Activated CD8-positive, alpha-beta T cell treated with anti-CD3 and anti-CD28 coated beads, Interleukin-2, amount 10 ng/mL, durations not matched to agents 7 days and 5 days (primary cell): ENCODE measurements around the gene TOP1. TPM values are rescaled to one million over a fixed set of nuclear protein-coding genes. Genes with fewer than 3 reads are reported as not detected.
"Not testable (repeated sequence)": the region's sequence is repeated elsewhere in the genome, so short reads cannot be mapped to it uniquely, and the experiment has no call there.

Experiments used
- ATAC-seq: fragments of 150-1000 bp; cut with Tn5 transposase; one replicate; pipeline ENCODE4 v1.10.0; 2021; ENCODE audit warnings: moderate library complexity
- CTCF ChIA-PET: fragments of 350-600 bp; sonication (Branson Sonifier 250); formaldehyde crosslinking; loops from one replicate; lab custom pipeline; 2021; ENCODE audit warnings: antibody characterized with exemption; lab: Charles Lee
- POLR2A ChIA-PET: fragments of 350-600 bp; sonication (Branson Sonifier 250); formaldehyde crosslinking; loops from one replicate; lab custom pipeline; 2021; ENCODE audit warnings: antibody characterized with exemption; lab: Charles Lee
- DNase-seq: peaks from one replicate; pipeline ENCODE4 v3.0.0-alpha.2; 2020
- H3K27ac Mint-ChIP-seq: one replicate; pipeline ENCODE4 v1.8.0; 2021; ENCODE audit warnings: mild to moderate bottlenecking, mixed read lengths
- H3K27me3 Mint-ChIP-seq: one replicate; pipeline ENCODE4 v1.8.0; 2021; ENCODE audit warnings: low read depth, mixed read lengths
- H3K36me3 Mint-ChIP-seq: one replicate; pipeline ENCODE4 v1.8.0; 2021; ENCODE audit warnings: low read depth, mixed read lengths
- H3K4me1 Mint-ChIP-seq: one replicate; pipeline ENCODE4 v1.8.0; 2021; ENCODE audit warnings: low read depth, mixed read lengths
- H3K4me3 Mint-ChIP-seq: one replicate; pipeline ENCODE4 v1.8.0; 2021; ENCODE audit warnings: mild to moderate bottlenecking, mixed read lengths
- H3K9me3 Mint-ChIP-seq: one replicate; pipeline ENCODE4 v1.8.0; 2022; ENCODE audit warnings: mixed read lengths; ENCODE audit not compliant: insufficient read depth
- total RNA-seq, 2 experiments: library from RNA; stranded (reverse); gene quantifications; one replicate each; pipeline ENCODE4 v1.2.3, GENCODE V29; 2021

The TOP1 gene
- total RNA-seq, 2 experiments from 2014 or later = 89.1 to 91.5 TPM

DNA sequence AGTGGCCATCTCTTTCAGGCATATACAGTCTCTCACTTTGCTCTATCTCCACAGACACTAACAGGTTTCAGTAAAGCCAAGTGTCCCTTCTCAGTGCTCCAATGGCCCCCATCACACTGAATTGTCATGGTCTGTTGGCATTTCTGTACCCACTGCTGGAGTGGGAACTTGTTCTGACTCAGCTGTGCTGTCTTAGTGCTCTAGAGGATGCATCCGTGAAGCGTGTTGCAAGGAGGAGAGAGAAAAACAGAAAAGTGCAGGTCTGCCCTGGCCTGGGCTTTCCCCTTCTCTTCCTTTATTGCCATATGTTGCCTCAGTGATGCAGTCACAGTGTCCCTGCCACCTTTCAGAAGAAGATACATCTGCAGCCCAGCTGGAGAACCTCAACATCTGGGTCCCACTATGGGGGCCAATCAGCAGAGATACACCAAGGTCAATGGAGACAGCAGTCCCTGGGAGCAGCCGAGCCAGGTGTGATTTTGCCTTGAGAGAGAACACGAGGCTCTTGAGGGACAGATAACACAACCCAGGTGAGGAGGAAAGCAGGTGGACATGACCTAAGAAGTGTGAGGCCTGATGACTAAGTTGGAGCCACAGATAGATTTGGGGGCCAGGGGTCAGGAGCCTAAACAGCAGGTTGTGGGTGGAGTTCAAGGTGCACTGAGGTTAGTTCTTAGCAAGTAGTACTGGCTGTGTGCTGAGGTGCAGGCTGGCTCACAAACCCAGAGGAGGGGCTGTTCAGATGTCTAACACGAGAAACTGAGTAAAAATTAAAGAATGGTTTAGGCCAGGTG is 103.2 kb downstream of the TOP1 start:
- ChIA-PET POLR2A (no interaction called here), CTCF (interaction anchor here (5.0 to 16.0 kb wide), 2 partner anchors 23 to 163 kb away, joined by 25 to 347 read pairs; no protein-coding TSS in a partner anchor)
- Mint-ChIP-seq H3K27me3 (no peaks in the 10 kb centered on the region), H3K4me1 (peaks cover 27% of the 10 kb centered on the region), H3K4me3 (no peak overlapping the region), H3K36me3 (peaks cover 16% of the 10 kb centered on the region), H3K9me3 (no peaks in the 10 kb centered on the region), H3K27ac (no peak overlapping the region)
- no peak for ATAC-seq
- DNase-seq = no peak

DNA sequence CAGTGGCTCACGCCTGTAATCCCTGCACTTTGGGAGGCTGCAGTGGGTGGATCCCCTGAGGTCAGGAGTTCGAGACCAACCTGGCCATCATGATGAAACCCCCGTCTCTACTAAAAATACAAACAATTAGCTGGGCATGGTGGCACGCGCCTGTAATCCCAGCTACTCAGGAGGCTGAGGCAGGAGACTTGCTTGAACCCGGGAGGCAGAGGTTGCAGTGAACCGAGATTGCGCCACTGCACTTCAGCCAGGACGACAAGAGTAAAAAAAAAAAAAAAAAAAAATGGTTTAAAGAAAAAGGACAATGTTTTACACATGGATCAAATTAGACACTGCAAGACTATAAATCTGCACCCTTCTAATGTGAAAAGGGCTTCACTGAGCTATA is 103.8 kb downstream of the TOP1 start:
- DNase-seq, H3K9me3 Mint-ChIP-seq, POLR2A ChIA-PET, H3K4me3 Mint-ChIP-seq, ATAC-seq, H3K27me3 Mint-ChIP-seq, H3K27ac Mint-ChIP-seq: not testable (repeated sequence)
- Mint-ChIP-seq H3K4me1 (peaks cover 27% of the 10 kb centered on the region), H3K36me3 (peaks cover 12% of the 10 kb centered on the region)
- CTCF ChIA-PET = interaction anchor here (0.8 to 16.0 kb wide), 6 partner anchors 23 to 208 kb away, joined by 3 to 347 read pairs (median 14); partner anchors contain the start of gene LPIN3

DNA sequence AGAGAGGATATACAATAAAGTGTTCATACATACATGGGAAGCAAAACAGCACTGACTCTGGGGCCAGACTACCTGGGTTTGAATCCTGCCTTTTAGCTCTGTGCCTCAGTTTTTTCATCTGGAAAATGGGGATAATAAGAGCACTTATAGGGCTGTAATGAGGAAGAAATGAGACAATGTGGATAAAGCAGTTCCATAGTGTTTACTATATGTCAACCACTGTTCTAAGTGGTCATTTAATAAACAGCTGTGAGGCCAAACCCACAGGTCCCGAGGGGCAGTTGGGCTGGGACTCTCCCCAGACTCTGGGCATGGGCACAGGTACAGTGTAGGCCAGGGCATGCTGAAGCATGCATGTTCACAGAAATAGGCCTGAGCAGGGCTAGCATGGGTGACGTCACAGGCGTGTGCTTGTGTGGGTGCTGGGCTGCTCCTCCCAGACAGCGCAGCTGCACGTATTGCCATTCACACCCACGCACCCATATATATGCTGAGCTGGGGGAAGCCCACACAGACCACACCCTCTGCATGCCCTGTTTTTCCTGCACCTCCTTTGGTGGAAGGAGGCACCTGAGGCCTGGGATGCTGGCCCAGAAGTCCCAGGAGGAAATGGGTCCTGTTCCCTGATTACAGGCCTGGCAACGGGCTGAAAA is 105.2 kb downstream of the TOP1 start:
- POLR2A ChIA-PET = interaction anchor here (0.7 to 15.3 kb wide), 3 partner anchors 22 to 122 kb away, joined by 4 to 343 read pairs (median 5); no protein-coding TSS in a partner anchor
- Mint-ChIP-seq H3K27me3 (no peaks in the 10 kb centered on the region), H3K9me3 (no peaks in the 10 kb centered on the region), H3K4me3 (no peak overlapping the region), H3K36me3 (peaks cover 13% of the 10 kb centered on the region), H3K4me1 (peaks cover 30% of the 10 kb centered on the region), H3K27ac (no peak overlapping the region)
- CTCF ChIA-PET = interaction anchor here (1.0 to 16.0 kb wide), 25 partner anchors 8 to 246 kb away, joined by 3 to 347 read pairs (median 16); partner anchors contain the start of gene LPIN3
- DNase-seq = peak; percentile 42
- ATAC-seq = no peak

DNA sequence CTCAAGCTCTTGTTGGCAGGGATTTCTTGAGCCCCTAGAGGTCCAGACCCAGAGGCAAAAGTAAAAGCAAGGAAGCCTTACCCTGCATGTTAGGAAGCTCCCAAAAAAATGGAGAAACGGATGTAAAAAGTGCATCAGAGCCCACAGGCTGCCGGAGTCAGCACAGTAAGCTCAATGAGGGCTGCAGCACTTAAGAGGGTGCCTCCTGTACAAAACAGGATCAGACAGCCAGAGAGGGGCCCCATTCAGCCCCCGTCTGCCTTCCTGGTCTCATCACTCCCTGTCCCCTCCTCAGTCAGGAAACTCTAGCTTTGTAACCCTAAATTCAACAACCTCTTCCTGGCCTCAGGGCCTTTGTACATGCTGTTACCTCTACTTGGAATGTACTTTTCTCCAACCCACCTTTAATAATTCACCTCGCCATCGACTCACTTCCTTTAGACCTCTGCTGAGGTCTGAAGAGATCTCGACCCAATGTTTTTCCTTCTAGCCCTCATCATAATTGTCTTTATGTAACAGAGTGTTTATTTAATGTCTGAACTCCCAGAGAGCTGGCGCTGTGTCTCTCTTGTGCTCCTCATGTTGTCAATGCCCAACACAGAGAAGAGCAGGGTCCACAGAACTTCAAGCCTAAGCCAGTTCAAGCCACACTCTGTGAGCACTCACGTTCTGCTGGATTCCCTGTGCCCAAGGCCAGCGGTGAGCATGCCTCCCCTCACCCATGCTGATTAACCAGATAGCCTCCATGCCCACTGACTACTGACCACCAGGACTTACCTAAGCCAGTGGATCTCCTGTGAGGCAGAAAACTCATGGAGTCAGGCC is 106.0 kb downstream of the TOP1 start:
- ATAC-seq = no peak
- CTCF ChIA-PET = interaction anchor here (0.5 to 16.0 kb wide), 56 partner anchors 9 to 294 kb away, joined by 3 to 347 read pairs (median 6); partner anchors contain the start of genes LPIN3 and ZHX3
- H3K4me3 Mint-ChIP-seq = no peak overlapping the region
- peak overlapping the region; percentile 7 for H3K27ac Mint-ChIP-seq
- no peaks in the 10 kb centered on the region for H3K27me3 Mint-ChIP-seq
- no peak for DNase-seq
- H3K4me1 Mint-ChIP-seq = peaks cover 31% of the 10 kb centered on the region
- peaks cover 18% of the 10 kb centered on the region for H3K36me3 Mint-ChIP-seq
- POLR2A ChIA-PET = interaction anchor here (0.7 to 15.3 kb wide), 3 partner anchors 21 to 123 kb away, joined by 4 to 343 read pairs (median 5); no protein-coding TSS in a partner anchor
- no peaks in the 10 kb centered on the region for H3K9me3 Mint-ChIP-seq

DNA sequence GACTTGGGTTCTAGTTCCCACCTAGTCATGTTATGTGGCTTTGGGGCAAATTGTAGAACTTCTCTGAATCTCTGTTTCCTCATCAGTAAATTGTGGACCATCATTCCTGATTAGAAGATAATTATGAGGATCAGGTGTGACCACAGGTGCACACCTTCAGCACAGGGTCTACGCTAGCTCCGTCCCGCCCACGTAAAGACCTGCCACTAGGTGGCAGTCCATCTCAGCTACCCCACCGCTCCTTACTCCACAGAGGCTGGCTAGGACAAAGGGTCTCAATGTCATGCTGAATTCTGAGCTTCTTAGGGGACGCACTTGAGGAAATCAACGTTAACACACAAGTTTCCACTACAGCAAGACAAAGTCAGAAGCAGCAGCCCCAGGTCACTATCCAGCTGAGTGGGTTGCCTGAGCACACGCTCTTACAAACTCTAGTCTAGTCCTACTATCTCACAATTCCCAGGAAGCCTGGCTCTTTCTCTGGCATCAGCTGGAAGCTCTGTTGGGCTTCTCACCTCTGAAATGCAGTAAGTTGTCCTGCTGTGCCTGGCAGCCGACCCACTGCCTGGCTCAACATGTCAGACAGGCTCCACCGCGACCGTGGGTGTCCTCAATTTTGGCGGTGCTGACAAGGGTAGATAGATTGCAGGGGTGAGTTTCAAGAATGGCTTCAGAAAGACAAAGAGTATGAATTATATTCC is 106.7 kb downstream of the TOP1 start:
- H3K27me3 Mint-ChIP-seq = no peaks in the 10 kb centered on the region
- peak; percentile 17 for ATAC-seq

DNA sequence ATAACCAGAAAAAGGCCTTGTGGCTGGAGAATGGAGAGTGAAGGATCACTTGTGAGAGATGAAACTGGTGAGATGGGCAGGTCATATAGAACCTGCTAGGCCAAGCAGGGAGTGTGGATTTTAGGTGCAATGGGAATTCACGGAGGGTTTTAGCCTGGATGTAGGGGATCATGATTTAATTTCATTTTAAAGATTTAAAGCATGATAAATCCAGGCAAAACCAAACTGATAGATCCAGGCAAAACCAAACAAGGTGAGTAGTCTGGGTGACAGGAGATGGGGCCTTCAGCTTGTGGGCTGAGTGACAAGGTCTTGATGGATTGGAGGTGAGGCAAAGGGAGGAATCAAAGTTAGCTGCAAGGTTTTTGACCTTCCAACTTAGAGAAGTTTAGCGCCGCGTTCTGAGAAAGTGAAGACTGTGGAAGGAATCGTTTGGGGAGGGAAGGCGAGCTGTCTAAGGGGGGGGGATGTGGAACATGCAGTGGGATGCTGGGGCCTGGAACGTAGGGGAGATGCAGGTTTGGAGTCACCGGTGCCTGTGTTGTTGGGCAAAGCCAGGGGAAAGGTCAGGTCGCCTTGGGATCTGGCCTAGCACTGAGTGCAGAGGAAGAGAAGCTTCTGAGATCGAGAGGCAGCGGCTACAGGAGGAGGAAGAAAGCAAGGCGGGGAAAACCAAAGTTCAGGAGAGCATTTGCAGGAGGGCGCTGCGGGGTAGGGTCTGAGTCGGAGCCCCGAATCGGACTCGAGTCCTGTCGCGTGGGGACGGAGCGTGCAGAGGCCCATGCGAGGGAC is 107.5 kb downstream of the TOP1 start:
- ATAC-seq = no peak
- Mint-ChIP-seq H3K9me3 (no peaks in the 10 kb centered on the region), H3K4me1 (peaks cover 45% of the 10 kb centered on the region), H3K27me3 (no peaks in the 10 kb centered on the region), H3K4me3 (peak overlapping the region; percentile 77), H3K27ac (peak overlapping the region; percentile 83), H3K36me3 (peaks cover 31% of the 10 kb centered on the region)
- ChIA-PET CTCF (interaction anchor here (0.7 to 16.0 kb wide), 45 partner anchors 10 to 292 kb away, joined by 3 to 347 read pairs (median 7); partner anchors contain the start of gene LPIN3), POLR2A (interaction anchor here (0.6 to 15.3 kb wide), 7 partner anchors 10 to 144 kb away, joined by 3 to 343 read pairs (median 3); no protein-coding TSS in a partner anchor)
- no peak for DNase-seq

More for the DNA sequence above, 106.7 kb downstream of the TOP1 start:
- Mint-ChIP-seq H3K9me3 (no peaks in the 10 kb centered on the region), H3K4me3 (peak overlapping the region; percentile 77), H3K36me3 (peaks cover 26% of the 10 kb centered on the region), H3K27ac (peak overlapping the region; percentile 83), H3K4me1 (peaks cover 39% of the 10 kb centered on the region)
- peak; percentile 76 for DNase-seq
- CTCF ChIA-PET = interaction anchor here (0.5 to 16.0 kb wide), 59 partner anchors 10 to 293 kb away, joined by 3 to 347 read pairs (median 5); partner anchors contain the start of genes LPIN3 and ZHX3
- POLR2A ChIA-PET = interaction anchor here (0.6 to 15.3 kb wide), 5 partner anchors 20 to 124 kb away, joined by 3 to 343 read pairs (median 3); no protein-coding TSS in a partner anchor

DNA sequence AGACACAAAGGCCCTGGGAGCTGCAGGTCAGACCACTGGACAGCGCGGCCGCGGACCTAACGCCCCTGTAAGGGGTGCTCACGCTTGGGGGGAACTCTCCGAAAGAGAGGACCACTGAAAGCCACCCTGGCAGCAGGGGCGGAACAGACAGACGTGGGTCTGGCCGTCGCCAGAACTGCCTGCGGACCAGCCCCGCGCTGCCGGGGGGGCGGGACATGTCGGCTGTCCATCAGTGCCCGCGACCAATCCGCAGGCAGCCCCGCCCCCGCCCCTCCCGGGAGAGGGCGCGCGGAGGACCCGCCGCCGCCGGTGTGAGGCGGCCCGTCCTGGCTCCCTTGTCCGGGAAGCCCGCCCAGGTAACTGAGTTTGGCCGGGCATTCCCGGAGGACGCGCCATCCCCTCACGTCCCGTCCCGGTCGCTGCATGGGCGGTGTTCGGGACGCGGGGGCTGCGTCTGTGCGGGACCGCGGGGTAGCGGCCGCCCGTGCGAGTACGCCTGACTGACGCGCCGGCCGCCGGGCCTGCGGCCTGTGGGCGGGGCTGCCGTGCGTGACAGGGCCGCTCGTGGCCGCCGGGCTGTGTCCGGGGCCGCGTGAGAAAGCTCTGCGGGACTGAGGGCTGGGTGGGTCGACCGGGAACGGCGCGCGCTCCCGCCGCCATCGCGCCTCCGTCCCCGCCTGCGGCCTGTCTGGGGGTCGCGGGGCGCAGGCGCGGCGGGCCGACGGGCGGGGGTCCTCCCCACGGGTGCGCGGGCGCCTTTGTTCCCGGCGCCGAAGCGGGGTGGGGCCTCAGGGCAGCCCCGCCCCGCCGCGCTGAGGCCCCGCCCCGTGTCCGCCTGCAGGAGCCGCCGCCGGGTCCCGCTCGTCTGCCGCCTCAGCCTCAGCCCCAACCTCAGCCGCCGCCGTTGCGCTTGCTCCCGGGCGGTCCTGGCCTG is 108.3 kb downstream of the TOP1 start, which contains the start of gene PLCG1:
PLCG1 (plus strand) TSS at position 864 of the 934 bp plus-strand sequence. CDS start 99 bp downstream, outside the sequence.
- peaks cover 54% of the 10 kb centered on the region for H3K4me1 Mint-ChIP-seq
- peak within 1 kb of the TSS; percentile 94 for H3K27ac Mint-ChIP-seq
- CTCF ChIA-PET = interaction anchor here (1.7 to 16.0 kb wide), 16 partner anchors 9 to 204 kb away, joined by 7 to 347 read pairs (median 24); partner anchors contain the start of gene LPIN3
- no peaks in the 10 kb centered on the region for H3K9me3 Mint-ChIP-seq
- ATAC-seq (peak; percentile 66), DNase-seq (peak; percentile 88)
- H3K36me3 Mint-ChIP-seq = peaks cover 39% of the 10 kb centered on the region
- H3K4me3 Mint-ChIP-seq = peak within 1 kb of the TSS; percentile 91
- POLR2A ChIA-PET = interaction anchor here (1.2 to 15.3 kb wide), 3 partner anchors 9 to 18 kb away, joined by 3 to 343 read pairs (median 12); no protein-coding TSS in a partner anchor
- no peaks in the 10 kb centered on the region for H3K27me3 Mint-ChIP-seq

DNA sequence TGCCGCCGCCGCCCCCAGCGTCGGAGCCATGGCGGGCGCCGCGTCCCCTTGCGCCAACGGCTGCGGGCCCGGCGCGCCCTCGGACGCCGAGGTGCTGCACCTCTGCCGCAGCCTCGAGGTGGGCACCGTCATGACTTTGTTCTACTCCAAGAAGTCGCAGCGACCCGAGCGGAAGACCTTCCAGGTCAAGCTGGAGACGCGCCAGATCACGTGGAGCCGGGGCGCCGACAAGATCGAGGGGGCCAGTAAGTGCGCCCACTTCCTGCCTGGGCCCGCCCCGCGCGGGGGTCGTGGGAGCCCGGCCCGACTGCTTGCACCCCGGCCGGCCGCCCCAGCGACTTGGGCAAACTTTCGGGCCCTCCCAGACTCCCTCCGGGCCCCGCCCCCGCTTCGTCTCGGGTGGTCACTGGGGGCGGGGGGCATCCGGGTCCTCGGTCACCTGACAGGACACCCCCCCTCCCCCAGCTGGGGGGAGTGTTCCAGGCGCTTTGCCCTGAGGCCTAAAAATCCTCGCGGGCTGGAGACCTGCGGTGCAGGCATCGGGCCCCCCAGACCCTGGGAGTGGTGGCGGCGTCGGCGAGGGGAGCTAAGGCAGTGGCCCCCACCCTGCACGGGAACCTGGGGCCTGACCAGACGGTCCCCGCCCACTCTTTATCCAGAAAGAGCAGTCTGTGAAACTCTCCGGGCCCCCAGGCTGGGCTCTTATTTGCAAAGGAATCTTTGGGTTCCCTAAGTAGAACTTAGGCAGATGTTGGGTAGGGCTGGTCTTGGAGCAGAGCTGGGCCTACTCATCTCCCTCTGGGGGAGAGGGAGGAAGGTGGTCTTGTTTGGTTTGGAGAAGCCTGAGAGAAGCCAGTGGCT is 109.2 kb downstream of the TOP1 start:
- peaks cover 41% of the 10 kb centered on the region for H3K36me3 Mint-ChIP-seq
- peaks cover 62% of the 10 kb centered on the region for H3K4me1 Mint-ChIP-seq
- DNase-seq = peak; percentile 87
- peak overlapping the region; percentile 91 for H3K4me3 Mint-ChIP-seq
- no peaks in the 10 kb centered on the region for H3K27me3 Mint-ChIP-seq
- peak; percentile 25 for ATAC-seq
- no peaks in the 10 kb centered on the region for H3K9me3 Mint-ChIP-seq
- H3K27ac Mint-ChIP-seq = peak overlapping the region; percentile 94
- ChIA-PET POLR2A (interaction anchor here (0.6 to 15.3 kb wide), 4 partner anchors 9 to 34 kb away, joined by 3 to 343 read pairs (median 8); no protein-coding TSS in a partner anchor), CTCF (interaction anchor here (1.6 to 16.0 kb wide), 7 partner anchors 9 to 283 kb away, joined by 3 to 347 read pairs (median 7); no protein-coding TSS in a partner anchor)
